ENCODE measurements around the gene IGF2BP3.
"Not testable (repeated sequence)": the region's sequence is repeated elsewhere in the genome, so short reads cannot be mapped to it uniquely, and the experiment has no call there.

The IGF2BP3 gene

DNA sequence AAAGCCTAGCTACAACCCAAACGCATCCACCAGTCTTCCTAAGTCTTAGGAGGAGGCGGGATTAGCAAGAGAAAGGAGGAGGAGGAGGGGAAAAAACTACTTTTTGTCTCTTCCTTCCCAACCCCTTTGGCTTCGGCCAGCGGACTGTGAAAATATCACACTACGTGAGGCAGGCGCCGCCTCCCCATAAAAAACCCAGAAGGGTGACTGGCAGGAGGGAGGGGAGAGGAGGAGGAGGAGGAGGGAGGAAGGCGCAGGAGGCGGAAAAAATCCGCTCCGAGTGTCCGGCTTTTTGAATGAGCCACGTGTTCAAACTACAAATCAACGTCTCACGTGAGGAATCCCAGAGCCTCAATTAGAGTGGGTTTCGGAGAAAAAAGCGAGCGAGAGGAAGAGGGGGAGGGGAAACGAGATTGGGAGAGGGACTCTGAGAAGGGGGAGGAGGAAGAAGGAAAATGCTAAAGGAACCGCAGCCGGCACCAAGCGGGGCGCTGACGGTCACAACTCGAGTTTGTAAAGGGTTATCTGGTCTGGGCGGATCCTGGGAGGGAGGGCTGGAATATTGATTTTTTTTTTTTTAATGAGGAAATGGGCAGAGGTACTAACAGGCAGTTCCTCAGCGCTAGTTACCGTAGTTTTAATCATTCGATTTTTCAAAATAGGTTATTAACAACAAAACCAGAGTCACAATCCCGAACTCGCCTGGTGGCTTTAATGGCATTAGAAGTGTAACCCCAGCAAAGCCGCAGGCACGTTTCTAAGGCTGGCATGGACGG, at the start of gene IGF2BP3:
Gene IGF2BP3, minus strand, starts transcription at position 162 of the 776 bp plus-strand sequence. CDS start 381 bp downstream, outside the sequence.
- peak; percentile 95 for DNase-seq

DNA sequence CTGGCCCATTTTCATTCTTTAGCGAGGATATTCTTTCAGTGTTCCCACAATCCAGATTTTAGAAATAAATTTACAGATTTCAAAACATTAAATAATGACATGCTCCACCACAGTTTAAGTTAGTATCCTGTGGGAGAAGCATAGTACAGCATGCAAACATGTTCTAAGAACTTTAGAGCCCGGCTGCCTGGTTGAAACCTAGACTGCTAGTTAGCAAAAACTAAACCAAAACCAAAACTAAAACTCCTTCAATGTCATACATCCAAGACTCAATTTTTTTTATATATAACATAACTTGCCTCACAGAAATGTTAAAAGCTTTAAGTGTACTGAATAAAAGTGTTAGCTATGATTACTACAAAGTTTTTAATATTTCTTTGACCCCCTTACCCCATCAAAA, 44.5 kb upstream of the IGF2BP3 start:
- DNase-seq: no peak

DNA sequence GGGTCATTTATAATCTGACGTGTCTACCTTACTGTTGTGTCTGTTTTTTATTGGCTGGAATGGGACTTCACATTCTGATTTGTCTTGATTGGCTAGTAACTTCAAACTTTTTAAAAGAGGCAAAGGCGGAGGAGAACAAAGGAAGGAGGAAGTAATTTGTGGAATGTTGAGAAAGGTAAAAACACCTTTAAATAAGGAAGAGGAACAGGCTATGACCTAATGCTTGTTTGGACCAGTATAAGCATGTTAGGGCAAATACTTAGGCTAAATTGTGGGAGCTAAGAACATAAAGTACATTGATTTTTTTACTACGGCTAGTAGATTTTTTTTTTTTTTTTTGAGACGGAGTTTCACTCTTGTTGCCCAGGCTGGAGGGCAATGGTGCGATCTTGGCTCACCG, 43.5 kb upstream of the IGF2BP3 start:
- not testable (repeated sequence) for DNase-seq

DNA sequence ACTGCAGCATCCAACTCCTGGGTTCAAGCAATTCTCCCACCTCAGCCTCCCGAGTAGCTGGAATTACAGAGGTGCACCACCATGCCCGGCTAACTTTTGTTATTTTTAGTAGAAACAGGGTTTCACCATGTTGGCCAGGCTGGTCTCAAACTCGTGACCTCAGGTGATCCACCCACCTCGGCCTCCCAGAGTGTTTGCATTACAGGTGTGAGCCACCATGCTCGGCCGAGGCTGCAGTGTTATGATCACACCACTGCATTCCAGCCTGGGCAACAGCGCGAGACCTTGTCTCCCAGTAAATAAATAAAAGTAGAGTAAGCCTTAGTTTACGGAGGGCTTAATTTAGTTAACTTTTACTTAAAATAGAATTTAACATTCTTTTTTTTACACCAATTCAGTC, 23.7 kb upstream of the IGF2BP3 start:
- DNase-seq: no peak

DNA sequence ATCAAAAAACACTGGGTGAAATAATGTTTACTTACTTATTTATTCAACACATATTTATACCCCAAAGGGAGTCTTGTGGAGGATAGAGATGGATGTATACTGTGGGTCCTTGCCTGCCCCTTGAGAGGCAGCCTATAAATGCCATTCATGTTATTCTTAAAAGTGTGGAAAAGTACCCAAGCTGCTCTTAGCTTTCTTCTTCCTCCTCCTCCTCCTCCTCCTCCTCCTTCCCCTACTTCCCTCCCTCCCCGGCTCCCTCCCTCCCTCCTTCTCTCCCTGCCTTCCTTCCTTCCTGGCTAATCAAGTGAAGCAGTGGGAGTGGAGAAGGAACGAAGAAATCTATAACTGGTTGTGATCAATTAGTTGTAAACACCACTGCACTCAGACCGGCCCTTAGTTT, 21.2 kb upstream of the IGF2BP3 start:
- DNase-seq: no peak

DNA sequence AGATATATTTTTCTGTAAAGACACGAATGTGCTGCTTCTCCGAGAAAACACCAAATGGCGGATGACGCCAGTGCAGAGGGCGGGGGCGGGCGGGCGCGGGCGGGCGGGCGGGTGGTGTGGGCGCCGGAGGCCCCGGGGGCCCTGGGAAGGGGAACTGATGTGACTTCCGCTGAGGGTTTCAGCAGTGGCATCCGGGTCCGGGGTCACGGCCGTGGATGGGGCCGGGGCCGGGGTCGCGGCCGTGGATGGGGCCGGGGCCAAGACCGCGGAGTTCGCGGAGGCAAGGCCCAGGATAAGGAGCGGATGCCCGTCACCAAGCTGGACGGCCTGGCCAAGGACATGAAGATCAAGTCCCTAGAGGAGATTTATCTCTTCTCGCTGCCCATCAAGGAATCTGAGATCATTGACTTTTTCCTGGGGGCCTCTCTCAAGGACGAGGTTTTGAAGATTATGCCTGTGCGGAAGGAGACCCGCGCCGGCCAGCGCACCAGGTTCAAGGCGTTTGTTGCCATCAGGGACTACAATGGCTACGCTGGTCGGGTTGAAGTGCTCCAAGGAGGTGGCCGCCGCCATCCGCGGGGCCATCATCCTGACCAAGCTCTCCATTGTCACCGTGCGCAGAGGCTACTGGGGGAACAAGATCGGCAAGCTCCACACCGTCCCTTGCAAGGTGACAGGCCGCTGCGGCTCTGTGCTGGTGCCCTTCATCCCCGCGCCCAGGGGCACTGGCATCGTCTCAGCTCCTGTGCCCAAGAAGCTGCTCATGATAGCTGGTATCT, 20.3 kb upstream of the IGF2BP3 start:
- peak; percentile 50 for DNase-seq

DNA sequence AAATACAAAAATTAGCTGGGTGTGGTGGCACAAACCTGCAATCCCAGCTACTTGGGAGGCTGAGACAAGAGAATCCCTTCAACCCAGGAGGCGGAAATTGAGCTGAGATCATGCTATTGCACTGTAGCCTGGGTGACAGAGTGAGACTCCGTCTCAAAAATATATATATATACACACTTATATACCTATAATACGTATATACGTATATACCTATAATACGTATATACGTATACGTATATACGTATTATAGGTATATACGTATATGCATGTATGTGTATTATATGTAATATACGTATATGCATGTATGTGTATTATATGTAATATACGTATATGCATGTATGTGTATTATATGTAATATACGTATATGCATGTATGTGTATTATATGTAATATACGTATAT, 18.4 kb upstream of the IGF2BP3 start:
- DNase-seq: not testable (repeated sequence)

DNA sequence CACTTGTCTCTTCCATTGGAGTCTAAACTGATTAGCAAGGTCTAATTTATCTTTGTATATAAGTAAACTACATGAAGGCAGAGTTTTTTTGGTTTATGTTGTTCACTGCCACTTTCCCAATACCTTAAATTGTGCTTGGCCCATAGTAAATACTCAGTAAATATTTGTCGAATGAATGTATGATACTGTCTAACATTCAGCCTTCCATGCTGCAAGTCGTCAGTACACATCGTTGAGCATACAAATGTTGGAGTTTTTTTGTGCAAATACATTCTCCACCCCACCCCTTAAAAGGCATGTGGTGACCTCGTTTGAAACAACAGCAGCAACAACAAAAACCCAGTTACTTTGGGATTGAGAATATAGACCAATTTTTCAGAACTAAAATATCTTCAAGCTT, 17.4 kb upstream of the IGF2BP3 start:
- DNase-seq: no peak

DNA sequence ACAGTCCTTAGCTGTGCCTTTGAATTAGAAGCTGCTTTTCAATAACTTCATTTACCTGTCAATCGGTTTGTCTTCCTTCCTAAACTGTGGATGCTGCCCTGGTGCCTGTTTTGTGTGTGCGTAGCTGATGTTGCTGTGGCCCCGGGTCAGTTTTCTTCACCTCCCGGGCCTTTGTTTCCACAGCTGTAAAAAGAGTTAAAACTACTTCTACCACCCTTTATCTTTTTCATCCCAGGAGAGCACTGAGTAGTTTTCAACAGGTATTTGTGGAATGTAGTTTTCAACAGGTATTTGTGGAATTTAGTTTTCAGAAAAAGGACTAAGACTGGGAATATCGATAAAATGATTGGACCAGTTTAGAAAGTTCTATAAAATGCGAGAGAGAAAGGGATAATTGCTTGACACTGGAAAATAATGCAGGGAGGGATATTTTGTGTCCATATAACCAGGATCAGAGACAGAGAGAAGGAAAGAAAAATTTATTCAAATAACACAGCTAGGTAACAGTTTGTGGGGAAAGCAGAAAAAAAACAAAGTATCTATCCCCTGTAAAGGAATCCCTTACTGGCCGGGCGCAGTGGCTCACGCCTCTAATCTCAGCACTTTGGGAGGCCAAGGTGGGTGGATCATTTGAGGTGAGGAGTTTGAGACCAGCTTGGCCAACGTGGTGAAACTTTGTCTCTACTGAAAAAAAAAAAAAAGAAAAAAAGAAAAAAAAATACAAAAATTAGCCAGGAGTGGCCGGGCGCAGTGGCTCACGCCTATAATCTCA, 15.9 kb upstream of the IGF2BP3 start:
- DNase-seq: no peak

DNA sequence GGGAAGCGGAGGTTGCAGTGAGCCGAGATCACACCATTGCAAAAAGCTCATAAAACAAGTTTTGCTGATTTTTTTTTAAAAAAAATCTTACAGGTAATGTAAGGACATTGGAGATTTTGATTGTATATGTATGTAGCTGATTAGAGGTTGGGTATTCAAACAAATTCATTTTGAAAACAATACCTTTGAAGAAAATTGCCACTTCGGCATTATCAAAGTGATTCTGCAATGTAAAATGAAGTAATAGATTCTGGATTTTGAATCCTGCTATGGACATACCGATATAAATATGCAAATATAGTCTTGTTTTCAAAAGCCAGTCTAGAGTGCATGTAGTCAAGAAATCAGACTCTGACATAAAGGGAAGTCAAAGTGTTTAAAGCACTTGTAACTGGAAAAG, 12.4 kb upstream of the IGF2BP3 start:
- no peak for DNase-seq

DNA sequence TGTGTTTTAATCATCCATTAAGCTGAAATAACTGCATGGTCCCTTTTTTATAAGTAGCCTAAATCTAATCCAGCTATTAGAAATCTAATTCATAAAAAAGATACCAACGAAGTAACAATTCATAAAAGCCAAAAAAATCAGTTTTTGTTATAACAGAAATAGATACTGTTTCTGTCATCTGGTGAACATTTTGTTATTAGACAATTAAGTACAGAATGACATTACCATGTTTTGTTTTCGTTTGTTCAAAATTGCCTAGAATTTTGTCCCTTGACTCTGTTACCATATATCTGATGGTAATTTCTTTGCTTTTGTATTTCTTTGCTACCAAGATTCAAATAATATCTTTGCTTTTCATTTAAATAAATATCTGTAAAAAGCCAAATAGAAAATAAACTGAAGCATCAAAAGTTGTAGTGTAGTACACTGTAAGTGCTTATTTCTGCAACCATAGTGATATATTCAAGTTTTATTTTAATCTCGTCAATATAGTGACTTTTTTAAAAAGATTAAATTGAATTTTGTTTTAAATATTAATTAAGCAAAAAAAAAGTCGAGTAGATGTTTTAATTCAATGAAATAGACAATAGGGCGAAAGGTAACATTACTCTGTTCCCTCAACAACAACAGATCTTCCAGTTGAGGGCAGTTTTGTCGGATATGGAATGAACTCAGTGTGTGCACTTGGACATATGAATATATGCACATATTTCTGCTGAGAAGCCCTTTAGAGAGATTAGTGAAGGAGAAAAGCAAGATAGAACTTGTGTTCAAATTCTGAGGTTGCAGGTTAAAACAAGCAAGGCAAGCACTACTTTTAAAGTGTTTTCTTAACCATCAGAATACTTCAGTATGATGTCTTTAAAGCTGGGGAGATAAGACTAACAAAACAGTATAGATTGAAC, 7.9 kb upstream of the IGF2BP3 start:
- no peak for DNase-seq

DNA sequence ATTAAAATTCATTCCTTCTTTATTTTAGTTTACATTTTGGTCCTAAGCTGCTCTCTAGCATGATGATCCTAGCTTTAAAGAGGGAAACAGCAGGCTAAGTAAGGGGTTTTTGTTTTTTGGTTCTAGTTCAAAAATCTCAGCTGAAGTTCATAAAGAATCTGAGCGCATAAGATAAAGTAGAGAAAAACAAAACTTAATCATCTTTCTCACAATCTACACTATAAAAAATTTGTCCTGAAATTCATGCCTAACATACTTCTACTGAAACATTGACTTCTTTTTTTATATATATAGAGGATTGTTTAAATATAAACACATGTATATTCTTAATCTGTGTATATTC, 6.8 kb upstream of the IGF2BP3 start:
- DNase-seq: no peak

DNA sequence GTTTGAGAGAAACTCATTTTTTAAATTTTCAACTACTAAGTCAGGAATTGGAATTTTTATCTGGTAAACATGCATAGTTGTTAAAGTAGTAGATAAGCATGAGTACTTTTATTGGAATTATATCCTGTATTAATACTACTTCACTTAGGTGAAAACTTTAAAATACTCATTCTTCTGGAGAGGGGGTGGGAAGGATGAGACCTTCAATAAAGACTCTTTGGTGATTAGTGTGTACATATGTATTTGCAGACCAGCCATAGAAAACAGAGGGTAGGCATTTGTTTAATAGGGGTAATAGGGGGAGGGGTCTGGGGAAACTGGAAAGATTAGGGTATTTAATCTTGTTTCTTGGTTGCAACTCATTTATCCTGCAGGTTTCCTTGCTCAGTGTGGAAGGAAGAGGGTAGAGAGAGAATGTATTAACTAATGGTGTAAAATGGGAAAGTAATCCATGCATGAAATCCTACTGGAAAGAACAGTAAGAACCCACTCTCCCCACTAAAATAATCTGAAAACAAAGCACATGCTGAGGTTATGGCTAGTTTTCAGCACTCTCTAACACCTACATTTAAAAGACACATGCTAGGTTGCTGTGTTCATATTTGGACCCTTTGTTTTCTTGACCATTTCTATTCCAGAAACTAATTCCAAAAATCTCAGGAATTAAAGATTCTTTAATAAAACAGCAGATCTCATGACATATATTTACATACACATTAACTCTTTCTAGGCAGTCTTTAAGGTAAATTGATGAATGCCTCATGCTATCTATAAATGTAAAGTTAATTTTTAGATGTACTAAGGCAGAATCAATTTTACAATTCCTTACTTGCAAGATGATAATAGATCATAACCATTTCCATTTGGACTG, 6.2 kb upstream of the IGF2BP3 start:
- peak; percentile 42 for DNase-seq

DNA sequence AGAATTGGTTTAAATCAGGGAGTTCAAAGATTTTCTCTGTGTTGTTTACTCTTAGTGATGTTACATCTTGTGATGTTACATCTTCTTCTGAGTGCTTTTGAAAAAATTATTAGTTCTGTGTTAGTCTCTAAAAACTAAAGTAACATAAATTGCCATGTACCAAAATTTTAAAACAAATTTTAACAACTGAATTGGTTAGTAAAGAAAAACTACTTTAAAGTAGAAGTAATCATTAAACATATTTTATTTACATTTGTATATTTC, 5.2 kb upstream of the IGF2BP3 start:
- no peak for DNase-seq

DNA sequence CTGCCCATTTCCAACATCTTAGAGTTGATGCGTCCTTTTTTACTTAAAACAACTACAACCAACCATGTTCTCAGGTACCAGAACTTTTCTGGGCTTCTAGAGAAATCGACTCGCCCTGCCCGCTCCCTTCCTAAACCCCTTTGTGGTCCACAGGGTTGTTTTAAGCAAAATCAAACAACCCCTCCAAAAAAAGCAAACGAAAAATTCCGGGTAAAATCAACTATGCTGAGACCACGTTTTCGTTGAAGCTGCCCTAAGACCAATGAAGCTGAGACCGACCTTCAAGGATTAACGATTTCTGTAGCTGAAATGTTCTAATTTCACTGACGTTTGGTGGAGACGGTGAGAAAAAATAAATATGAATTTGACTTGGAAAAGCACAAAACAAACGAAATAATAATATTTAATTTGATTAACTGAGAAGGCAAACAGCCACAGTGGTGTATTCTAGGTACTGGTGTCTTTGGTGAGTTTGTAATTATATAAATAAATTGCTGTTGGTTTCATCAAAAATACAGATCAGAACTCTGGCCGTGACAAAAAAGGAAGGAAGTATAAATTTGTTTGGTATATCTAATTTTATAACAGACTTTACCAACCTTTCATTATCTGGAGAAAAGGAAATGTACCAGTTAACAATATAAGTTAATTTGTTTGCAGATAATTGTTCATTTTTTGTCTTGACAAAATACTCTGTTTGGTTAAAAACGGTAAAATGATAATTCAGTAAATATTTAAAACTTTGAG, 4.7 kb upstream of the IGF2BP3 start:
- no peak for DNase-seq

DNA sequence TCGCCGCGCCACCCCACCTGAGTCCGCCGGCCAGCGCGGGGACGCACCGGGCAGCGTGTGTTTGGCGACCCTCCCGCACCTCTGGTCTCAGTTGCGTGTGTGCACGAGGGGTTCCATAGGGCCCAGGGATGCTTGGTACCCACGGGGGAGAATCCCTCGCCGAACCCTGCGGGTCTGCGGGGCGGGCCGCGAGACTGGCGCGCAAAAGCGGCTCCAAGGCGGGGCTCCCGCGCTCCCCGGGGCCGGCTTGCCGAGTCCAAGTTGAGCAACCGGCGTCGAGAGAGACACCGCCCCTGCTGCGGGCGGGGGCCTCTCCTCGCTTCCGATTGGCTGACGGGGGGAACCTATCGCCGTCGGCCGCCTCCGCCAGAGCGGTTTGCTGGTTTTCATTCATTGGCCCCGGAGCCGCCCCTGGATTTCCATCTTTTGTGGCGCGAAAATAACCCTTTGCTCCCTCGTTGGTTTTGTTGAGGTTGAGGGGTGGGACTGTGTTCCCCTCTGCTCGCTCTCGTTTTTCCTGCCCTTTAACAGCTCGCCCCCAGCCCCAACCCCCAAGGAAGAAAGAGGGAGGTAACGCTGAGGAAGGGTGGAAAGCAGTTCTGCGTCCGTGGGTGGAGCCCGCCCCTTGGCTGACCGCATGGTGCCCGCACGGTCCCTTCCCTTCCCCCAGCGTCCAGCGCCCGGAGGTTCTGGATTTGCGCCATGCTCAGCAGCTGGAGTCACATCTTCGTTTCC, 4.0 kb upstream of the IGF2BP3 start:
- peak; percentile 99 for DNase-seq

DNA sequence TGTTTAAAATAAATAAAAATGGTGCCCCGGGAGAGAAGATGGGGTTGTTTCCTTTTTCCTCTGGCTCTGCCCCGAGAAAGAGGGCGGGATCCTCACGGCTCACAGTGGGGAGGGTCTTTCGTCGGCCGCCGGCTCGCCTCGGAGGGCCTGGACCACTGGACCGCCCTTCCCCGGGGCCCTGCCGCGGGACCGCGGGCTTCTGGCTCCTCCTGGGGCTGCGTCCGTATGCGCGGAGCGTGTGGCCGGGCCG, 3.5 kb upstream of the IGF2BP3 start:
- peak; percentile 76 for DNase-seq

DNA sequence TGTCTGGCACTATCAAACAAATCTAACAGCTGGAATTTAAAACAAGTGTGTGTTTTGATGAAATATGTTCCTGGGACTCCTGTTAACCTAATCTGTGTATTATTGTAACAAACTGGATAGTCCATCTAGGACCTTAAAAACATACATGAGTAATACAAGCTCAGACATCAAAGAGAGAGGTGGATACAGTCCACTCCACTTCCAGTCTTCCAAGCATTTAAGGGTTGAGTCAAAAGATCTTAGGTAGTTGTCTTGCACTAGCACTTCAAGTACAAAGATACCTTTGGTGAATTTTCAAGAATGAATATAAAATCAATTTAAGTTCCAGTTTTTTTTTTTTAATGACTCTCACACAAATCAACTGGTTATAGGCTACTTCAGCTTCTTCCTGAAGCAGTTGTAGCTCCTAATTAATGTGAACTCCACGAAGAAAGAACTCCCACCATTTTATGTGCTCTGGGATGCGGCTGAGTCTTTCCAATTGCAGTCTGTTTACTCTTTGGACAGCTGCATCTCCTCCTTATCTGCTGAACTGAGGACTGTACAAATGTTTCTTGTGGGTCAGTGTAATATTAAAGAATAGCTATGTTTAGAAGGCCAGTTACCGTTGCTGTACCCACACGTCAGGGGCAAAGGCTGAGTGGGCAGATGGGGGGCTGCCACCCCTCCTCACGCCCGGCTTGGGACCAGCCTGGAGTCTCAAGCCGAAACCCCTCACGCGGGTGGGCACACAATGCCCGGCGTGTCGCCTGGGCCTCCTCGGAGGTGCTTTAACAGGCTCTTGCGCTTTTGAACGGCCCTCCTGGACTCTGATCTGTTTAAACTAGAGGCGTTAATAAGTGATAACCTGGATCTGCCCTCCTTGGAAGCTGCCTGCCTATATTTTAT, 2.9 kb upstream of the IGF2BP3 start:
- peak; percentile 72 for DNase-seq

DNA sequence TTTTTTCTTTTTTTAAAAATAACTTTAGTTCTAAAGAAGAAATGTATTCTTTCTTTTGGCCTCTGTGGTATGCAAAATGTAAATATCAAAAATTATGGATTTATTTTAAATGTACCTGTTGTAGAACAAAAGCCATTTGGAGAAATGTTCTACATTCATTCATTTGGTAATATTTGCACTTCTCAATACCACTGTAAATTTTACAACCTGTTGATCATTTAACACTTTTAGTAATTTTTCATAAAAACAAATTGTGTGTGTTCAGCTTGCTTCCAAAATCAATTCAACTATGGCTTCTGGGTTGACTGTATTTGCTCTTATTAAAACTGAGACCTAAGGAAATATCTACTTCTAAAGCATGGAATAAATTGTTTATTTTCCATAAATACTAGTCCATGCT, 2.3 kb upstream of the IGF2BP3 start:
- no peak for DNase-seq

DNA sequence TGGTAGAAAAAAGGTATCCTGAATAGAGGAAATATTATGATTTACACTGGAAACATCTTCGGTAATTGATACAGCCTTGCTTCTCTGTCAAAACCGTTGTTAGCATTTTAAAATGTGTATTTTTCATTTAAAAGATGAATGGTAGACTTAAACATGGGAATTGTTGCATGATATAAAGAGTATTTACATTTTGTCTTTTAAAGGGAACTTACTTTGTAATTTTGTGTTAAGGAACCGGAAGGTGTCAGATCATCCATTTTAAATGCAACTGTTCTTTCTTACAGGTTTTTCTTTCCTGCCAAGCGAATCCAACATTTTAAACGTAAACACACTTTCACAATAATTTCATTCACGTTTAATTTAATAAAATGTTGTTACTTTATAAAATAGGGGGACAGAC, 1.8 kb upstream of the IGF2BP3 start:
- peak; percentile 37 for DNase-seq

Data from NCI-H1105 treated with DMSO at 0.1 percent for 48 hours (cell line).